ENCODE measurements around the gene EIF2AK2.

- no peak for TF ChIP-seq CTCF (IDR thresholded peaks at IDR 0.05)
- TF ChIP-seq POLR2A (IDR thresholded peaks at IDR 0.05; ENCODE audit: low read depth): no peak
Measured at GRCh38 chr2:37105150-37105549, 51.6 kb downstream of the EIF2AK2 start.
